Measurements from ENCODE around the gene CUL1. TPM values are rescaled to one million over a fixed set of nuclear protein-coding genes. Genes with fewer than 3 reads are reported as not detected.

CUL1 gene
- total RNA-seq, 1 experiment from 2014 or later, result 53.1 TPM

DNA sequence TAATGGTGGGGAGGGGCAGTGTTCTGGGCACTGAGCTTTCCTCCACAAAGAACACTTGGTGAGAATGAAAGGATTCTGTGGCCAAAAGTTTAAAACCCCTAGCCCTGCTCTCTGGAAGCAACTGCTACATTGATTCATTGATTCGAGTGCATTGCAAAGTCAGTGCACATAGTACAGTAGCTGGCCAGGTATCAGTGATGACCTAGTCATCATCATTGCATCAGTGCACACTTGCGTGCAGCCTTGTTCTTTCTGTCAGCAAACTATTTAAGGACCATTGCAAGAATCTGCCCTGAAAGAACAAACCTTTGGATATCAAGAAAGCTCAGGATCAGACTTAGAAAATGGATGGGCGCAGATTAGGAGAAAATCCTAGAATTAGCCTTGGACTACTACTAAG is 47.4 kb downstream of the CUL1 start:
- ATAC-seq (no peak), DNase-seq (ENCODE audit: low read depth, low spot score) (no peak)
- no peaks in the 10 kb centered on the region for H4K20me1 ChIP-seq (ENCODE audit: insufficient read depth)
- ChIA-PET CTCF (no interaction called here), POLR2A (no interaction called here), RAD21 (ENCODE audit: low non-redundant PET in 1 of 2, low total read pairs in 2 of 2, uncharacterized antibody in 2 of 2, unreplicated experiment in 2 of 2) (no interaction called here)
- no TSS peak for BruUV-seq (replicated peaks)
- no peak overlapping the region for H3K4me2 ChIP-seq (ENCODE audit: low read length)
- no peak overlapping the region for H3K9ac ChIP-seq (ENCODE audit: low read length)
- no peak overlapping the region for H2AFZ ChIP-seq (ENCODE audit: low read depth, low read length, poor library complexity, severe bottlenecking)
- no peaks in the 10 kb centered on the region for H3K27me3 ChIP-seq (ENCODE audit: insufficient read depth, low read length)
- H3K4me1 ChIP-seq (ENCODE audit: control insufficient read depth in 1 of 2, insufficient read depth in 2 of 2, low read length in 2 of 2), result no peaks in the 10 kb centered on the region
- no peaks in the 10 kb centered on the region for H3K9me3 ChIP-seq (ENCODE audit: control insufficient read depth in 1 of 2, insufficient read depth in 1 of 2, low read depth in 1 of 2, low read length in 2 of 2)
- intact Hi-C loops (cut with micrococcal nuclease), result no loop called here
- H3K27ac ChIP-seq (ENCODE audit: low read depth, low read length), result no peak overlapping the region
- peaks cover 0 to 2% of the 10 kb centered on the region in 2 experiments; a peak in 1 of 4 replicates for H3K36me3 ChIP-seq (ENCODE audit: control insufficient read depth in 1 of 2, insufficient read depth in 2 of 2, low read length in 2 of 2)
- TF ChIP-seq CBX3 (IDR thresholded peaks at IDR 0.05; ENCODE audit: low read depth), result no peak
- TF ChIP-seq, protein P1, sequence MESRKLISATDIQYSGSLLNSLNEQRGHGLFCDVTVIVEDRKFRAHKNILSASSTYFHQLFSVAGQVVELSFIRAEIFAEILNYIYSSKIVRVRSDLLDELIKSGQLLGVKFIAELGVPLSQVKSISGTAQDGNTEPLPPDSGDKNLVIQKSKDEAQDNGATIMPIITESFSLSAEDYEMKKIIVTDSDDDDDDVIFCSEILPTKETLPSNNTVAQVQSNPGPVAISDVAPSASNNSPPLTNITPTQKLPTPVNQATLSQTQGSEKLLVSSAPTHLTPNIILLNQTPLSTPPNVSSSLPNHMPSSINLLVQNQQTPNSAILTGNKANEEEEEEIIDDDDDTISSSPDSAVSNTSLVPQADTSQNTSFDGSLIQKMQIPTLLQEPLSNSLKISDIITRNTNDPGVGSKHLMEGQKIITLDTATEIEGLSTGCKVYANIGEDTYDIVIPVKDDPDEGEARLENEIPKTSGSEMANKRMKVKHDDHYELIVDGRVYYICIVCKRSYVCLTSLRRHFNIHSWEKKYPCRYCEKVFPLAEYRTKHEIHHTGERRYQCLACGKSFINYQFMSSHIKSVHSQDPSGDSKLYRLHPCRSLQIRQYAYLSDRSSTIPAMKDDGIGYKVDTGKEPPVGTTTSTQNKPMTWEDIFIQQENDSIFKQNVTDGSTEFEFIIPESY (IDR thresholded peaks at IDR 0.05; ENCODE audit: extremely low read depth, insufficient replicate concordance, low read length), result no peak
- TF ChIP-seq, protein P2, sequence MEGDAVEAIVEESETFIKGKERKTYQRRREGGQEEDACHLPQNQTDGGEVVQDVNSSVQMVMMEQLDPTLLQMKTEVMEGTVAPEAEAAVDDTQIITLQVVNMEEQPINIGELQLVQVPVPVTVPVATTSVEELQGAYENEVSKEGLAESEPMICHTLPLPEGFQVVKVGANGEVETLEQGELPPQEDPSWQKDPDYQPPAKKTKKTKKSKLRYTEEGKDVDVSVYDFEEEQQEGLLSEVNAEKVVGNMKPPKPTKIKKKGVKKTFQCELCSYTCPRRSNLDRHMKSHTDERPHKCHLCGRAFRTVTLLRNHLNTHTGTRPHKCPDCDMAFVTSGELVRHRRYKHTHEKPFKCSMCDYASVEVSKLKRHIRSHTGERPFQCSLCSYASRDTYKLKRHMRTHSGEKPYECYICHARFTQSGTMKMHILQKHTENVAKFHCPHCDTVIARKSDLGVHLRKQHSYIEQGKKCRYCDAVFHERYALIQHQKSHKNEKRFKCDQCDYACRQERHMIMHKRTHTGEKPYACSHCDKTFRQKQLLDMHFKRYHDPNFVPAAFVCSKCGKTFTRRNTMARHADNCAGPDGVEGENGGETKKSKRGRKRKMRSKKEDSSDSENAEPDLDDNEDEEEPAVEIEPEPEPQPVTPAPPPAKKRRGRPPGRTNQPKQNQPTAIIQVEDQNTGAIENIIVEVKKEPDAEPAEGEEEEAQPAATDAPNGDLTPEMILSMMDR (IDR thresholded peaks at IDR 0.05 in 2 of 3, conservative IDR thresholded peaks at IDR 0.05 in 1 of 3; ENCODE audit: borderline replicate concordance in 1 of 3, insufficient read depth in 1 of 3, low read depth in 2 of 3, low read length in 2 of 3), result no peak
- TF ChIP-seq, protein P3, sequence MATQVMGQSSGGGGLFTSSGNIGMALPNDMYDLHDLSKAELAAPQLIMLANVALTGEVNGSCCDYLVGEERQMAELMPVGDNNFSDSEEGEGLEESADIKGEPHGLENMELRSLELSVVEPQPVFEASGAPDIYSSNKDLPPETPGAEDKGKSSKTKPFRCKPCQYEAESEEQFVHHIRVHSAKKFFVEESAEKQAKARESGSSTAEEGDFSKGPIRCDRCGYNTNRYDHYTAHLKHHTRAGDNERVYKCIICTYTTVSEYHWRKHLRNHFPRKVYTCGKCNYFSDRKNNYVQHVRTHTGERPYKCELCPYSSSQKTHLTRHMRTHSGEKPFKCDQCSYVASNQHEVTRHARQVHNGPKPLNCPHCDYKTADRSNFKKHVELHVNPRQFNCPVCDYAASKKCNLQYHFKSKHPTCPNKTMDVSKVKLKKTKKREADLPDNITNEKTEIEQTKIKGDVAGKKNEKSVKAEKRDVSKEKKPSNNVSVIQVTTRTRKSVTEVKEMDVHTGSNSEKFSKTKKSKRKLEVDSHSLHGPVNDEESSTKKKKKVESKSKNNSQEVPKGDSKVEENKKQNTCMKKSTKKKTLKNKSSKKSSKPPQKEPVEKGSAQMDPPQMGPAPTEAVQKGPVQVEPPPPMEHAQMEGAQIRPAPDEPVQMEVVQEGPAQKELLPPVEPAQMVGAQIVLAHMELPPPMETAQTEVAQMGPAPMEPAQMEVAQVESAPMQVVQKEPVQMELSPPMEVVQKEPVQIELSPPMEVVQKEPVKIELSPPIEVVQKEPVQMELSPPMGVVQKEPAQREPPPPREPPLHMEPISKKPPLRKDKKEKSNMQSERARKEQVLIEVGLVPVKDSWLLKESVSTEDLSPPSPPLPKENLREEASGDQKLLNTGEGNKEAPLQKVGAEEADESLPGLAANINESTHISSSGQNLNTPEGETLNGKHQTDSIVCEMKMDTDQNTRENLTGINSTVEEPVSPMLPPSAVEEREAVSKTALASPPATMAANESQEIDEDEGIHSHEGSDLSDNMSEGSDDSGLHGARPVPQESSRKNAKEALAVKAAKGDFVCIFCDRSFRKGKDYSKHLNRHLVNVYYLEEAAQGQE (IDR thresholded peaks at IDR 0.05; ENCODE audit: low read depth), result no peak
- no peak for TF ChIP-seq TCF7L2 (IDR thresholded peaks at IDR 0.05; ENCODE audit: borderline replicate concordance, extremely low read depth, insufficient read depth, insufficient read length)
- no peak for TF ChIP-seq ZFX (IDR thresholded peaks at IDR 0.05)
- no peak for TF ChIP-seq POLR2AphosphoS5 (IDR thresholded peaks at IDR 0.05; ENCODE audit: low read depth, low read length)
- TF ChIP-seq ZNF274 (IDR thresholded peaks at IDR 0.05; ENCODE audit: low read depth, low read length), result no peak
- TF ChIP-seq, protein P4, sequence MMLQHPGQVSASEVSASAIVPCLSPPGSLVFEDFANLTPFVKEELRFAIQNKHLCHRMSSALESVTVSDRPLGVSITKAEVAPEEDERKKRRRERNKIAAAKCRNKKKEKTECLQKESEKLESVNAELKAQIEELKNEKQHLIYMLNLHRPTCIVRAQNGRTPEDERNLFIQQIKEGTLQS (IDR thresholded peaks at IDR 0.05), result no peak
- no peak for TF ChIP-seq ELF1 (IDR thresholded peaks at IDR 0.05; ENCODE audit: borderline replicate concordance, low read depth)
- TF ChIP-seq SP1 (IDR thresholded peaks at IDR 0.05; ENCODE audit: low read depth), result no peak
- TF ChIP-seq, protein P5, sequence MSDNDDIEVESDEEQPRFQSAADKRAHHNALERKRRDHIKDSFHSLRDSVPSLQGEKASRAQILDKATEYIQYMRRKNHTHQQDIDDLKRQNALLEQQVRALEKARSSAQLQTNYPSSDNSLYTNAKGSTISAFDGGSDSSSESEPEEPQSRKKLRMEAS (IDR thresholded peaks at IDR 0.05), result no peak
- no peak for TF ChIP-seq CEBPB (IDR thresholded peaks at IDR 0.05; ENCODE audit: low read depth)
- no peak for TF ChIP-seq SRF (IDR thresholded peaks at IDR 0.05; ENCODE audit: low read depth)
- peaks cover 59% of the 10 kb centered on the region for H3K79me2 ChIP-seq (ENCODE audit: insufficient read depth, low read length)
- H3K9me2 ChIP-seq (ENCODE audit: insufficient read depth), result no peaks in the 10 kb centered on the region
- no peak overlapping the region for H3K4me3 ChIP-seq (replicated peaks in 1 of 2; ENCODE audit: low read depth in 1 of 2, low read length in 2 of 2)

All from HCT116 (cell line).